HEK293 (cell line): ENCODE measurements around the gene RINL.

Experiments used
- CTCF ChIP-seq: fragments of 450-650 bp; formaldehyde crosslinking; IDR thresholded peaks from 2 replicates; pipeline ENCODE4 v1.5.1; 2016; ENCODE audit warnings: missing biosample characterization, missing genetic modification characterization
- ZNF157 ChIP-seq: fragments of 450-650 bp; formaldehyde crosslinking; IDR thresholded peaks from 2 replicates; pipeline ENCODE4 v1.5.1; 2016; ENCODE audit warnings: missing biosample characterization, missing genetic modification characterization

GRCh38 chr19:38843175-38843758 lies 34.8 kb downstream of the RINL start:
- TF ChIP-seq CTCF (no peak), ZNF157 (tag by site-specific recombination) (no peak)
